ENCODE measurements around the gene ISOC2.
"Not testable (repeated sequence)": the region's sequence is repeated elsewhere in the genome, so short reads cannot be mapped to it uniquely, and the experiment has no call there.

ISOC2 gene

GRCh38 chr19:55455576-55456235, 5.7 kb downstream of the ISOC2 start:
- no peak for DNase-seq

- peak; percentile 19 for DNase-seq
These were observed 6.6 kb downstream of the ISOC2 start for GRCh38 chr19:55454787-55455243.

GRCh38 chr19:55453511-55454260, 7.8 kb downstream of the ISOC2 start:
- no peak for DNase-seq

- DNase-seq: peak; percentile 93
These were observed 8.6 kb downstream of the ISOC2 start for GRCh38 chr19:55452749-55453346.

- DNase-seq: peak; percentile 28
These were observed 9.3 kb downstream of the ISOC2 start for GRCh38 chr19:55451965-55452748.

- no peak for DNase-seq
These were observed 10.1 kb downstream of the ISOC2 start for GRCh38 chr19:55451163-55451964.

- no peak for DNase-seq
These were observed 12.0 kb downstream of the ISOC2 start for GRCh38 chr19:55449469-55449868.

- DNase-seq: not testable (repeated sequence)
These were observed 13.3 kb downstream of the ISOC2 start for GRCh38 chr19:55448175-55448490.

GRCh38 chr19:55447421-55448174, 13.8 kb downstream of the ISOC2 start:
- peak; percentile 42 for DNase-seq

GRCh38 chr19:55446060-55446459, 15.4 kb downstream of the ISOC2 start:
- DNase-seq: peak; percentile 38

GRCh38 chr19:55444646-55445045, 16.8 kb downstream of the ISOC2 start:
- no peak for DNase-seq

GRCh38 chr19:55443824-55444480, 17.5 kb downstream of the ISOC2 start:
- no peak for DNase-seq

GRCh38 chr19:55443045-55443823, 18.2 kb downstream of the ISOC2 start, which contains the start of gene SHISA7:
Gene SHISA7, minus strand, starts transcription at chr19:55443300. Its CDS starts 437 bp downstream, at chr19:55442863.
- peak; percentile 35 for DNase-seq

GRCh38 chr19:55442372-55442961, 19.0 kb downstream of the ISOC2 start:
- peak; percentile 59 for DNase-seq

- peak; percentile 53 for DNase-seq
These were observed 19.6 kb downstream of the ISOC2 start for GRCh38 chr19:55441692-55442321.

GRCh38 chr19:55441319-55441691, 20.1 kb downstream of the ISOC2 start:
- DNase-seq: no peak

- no peak for DNase-seq
These were observed 20.9 kb downstream of the ISOC2 start for GRCh38 chr19:55440411-55441105.

GRCh38 chr19:55439052-55439451, 22.4 kb downstream of the ISOC2 start:
- DNase-seq: no peak

GRCh38 chr19:55437410-55437809, 24.0 kb downstream of the ISOC2 start:
- no peak for DNase-seq

Measured in NCI-H1105 treated with DMSO at 0.1 percent for 48 hours (cell line).